BE2C (cell line): ENCODE data around the gene MAOB.

Source experiments
- DNase-seq: peaks from one replicate; pipeline ENCODE4 v3.0.0-alpha.2; 2020
- H3K27me3 ChIP-seq: fragments of 250-450 bp; sonication (Bioruptor Pico); 2 replicates; pipeline ENCODE4 v1.5.1; 2020; ENCODE audit warnings: mild to moderate bottlenecking
- H3K36me3 ChIP-seq: fragments of 250-450 bp; sonication (Bioruptor Pico); 2 replicates; pipeline ENCODE4 v1.5.1; 2020; ENCODE audit warnings: mild to moderate bottlenecking
- H3K4me1 ChIP-seq: fragments of 250-450 bp; sonication (Bioruptor Pico); 2 replicates; pipeline ENCODE4 v1.5.1; 2020
- H3K4me3 ChIP-seq: 2 replicates; pipeline ENCODE4 v1.5.1; 2011; ENCODE audit warnings: low read depth, low read length
- H3K9me3 ChIP-seq: fragments of 250-450 bp; sonication (Bioruptor Pico); 2 replicates; pipeline ENCODE4 v1.5.1; 2020
- CTCF ChIP-seq: IDR thresholded peaks from 2 replicates; pipeline ENCODE4 v1.5.1; 2012; ENCODE audit warnings: mild to moderate bottlenecking, low read depth, low read length

The MAOB gene

GRCh38 chrX:43743100-43743822 lies 139.0 kb downstream of the MAOB start:
- Histone ChIP-seq H3K4me1 (no peaks in the 10 kb centered on the region), H3K4me3 (no peak overlapping the region), H3K27me3 (no peaks in the 10 kb centered on the region), H3K9me3 (no peaks in the 10 kb centered on the region), H3K36me3 (no peaks in the 10 kb centered on the region)
- no peak for TF ChIP-seq CTCF
- no peak for DNase-seq

GRCh38 chrX:43741843-43742573 lies 140.2 kb downstream of the MAOB start:
- Histone ChIP-seq H3K4me1 (no peaks in the 10 kb centered on the region), H3K4me3 (no peak overlapping the region), H3K27me3 (no peaks in the 10 kb centered on the region), H3K36me3 (no peaks in the 10 kb centered on the region), H3K9me3 (no peaks in the 10 kb centered on the region)
- no peak for TF ChIP-seq CTCF
- no peak for DNase-seq

- H3K9me3 ChIP-seq, result no peaks in the 10 kb centered on the region
- DNase-seq, result no peak
- no peak for TF ChIP-seq CTCF
- no peaks in the 10 kb centered on the region for H3K27me3 ChIP-seq
- H3K4me3 ChIP-seq, result no peak overlapping the region
- H3K4me1 ChIP-seq, result no peaks in the 10 kb centered on the region
- H3K36me3 ChIP-seq, result no peaks in the 10 kb centered on the region
Observed at GRCh38 chrX:43735957-43736356, 146.3 kb downstream of the MAOB start.

- TF ChIP-seq CTCF, result no peak
- Histone ChIP-seq H3K4me3 (no peak overlapping the region), H3K36me3 (no peaks in the 10 kb centered on the region), H3K27me3 (no peaks in the 10 kb centered on the region), H3K9me3 (no peaks in the 10 kb centered on the region), H3K4me1 (no peaks in the 10 kb centered on the region)
- DNase-seq, result no peak
Observed at GRCh38 chrX:43735534-43735933, 146.7 kb downstream of the MAOB start.

- Histone ChIP-seq H3K27me3 (no peaks in the 10 kb centered on the region), H3K9me3 (no peaks in the 10 kb centered on the region), H3K4me3 (no peak overlapping the region), H3K36me3 (no peaks in the 10 kb centered on the region), H3K4me1 (no peaks in the 10 kb centered on the region)
- TF ChIP-seq CTCF, result no peak
- DNase-seq, result no peak
Observed at GRCh38 chrX:43734444-43734843, 147.8 kb downstream of the MAOB start.

GRCh38 chrX:43733699-43734098 lies 148.6 kb downstream of the MAOB start:
- H3K9me3 ChIP-seq, result no peaks in the 10 kb centered on the region
- H3K27me3 ChIP-seq, result no peaks in the 10 kb centered on the region
- H3K4me1 ChIP-seq, result no peaks in the 10 kb centered on the region
- H3K4me3 ChIP-seq, result no peak overlapping the region
- no peak for TF ChIP-seq CTCF
- no peaks in the 10 kb centered on the region for H3K36me3 ChIP-seq
- no peak for DNase-seq
